Measurements from ENCODE around the gene ALOX5.

Gene ALOX5

GRCh38 chr10:45425621-45426563 lies 51.9 kb downstream of the ALOX5 start:
- no peak for DNase-seq

- no peak for DNase-seq
Observed at GRCh38 chr10:45427262-45427969, 53.4 kb downstream of the ALOX5 start.

- no peak for DNase-seq
Observed at GRCh38 chr10:45427970-45428366, 54.0 kb downstream of the ALOX5 start.

- DNase-seq: no peak
Observed at GRCh38 chr10:45428611-45429510, 54.8 kb downstream of the ALOX5 start.

GRCh38 chr10:45429790-45430189 lies 55.8 kb downstream of the ALOX5 start:
- DNase-seq: no peak

GRCh38 chr10:45432113-45432512 lies 58.1 kb downstream of the ALOX5 start:
- no peak for DNase-seq

- no peak for DNase-seq
Observed at GRCh38 chr10:45432700-45433472, 58.9 kb downstream of the ALOX5 start.

- DNase-seq: no peak
Observed at GRCh38 chr10:45433716-45434469, 59.9 kb downstream of the ALOX5 start.

- no peak for DNase-seq
Observed at GRCh38 chr10:45437587-45438465, 63.8 kb downstream of the ALOX5 start.

- DNase-seq: no peak
Observed at GRCh38 chr10:45438466-45439090, 64.6 kb downstream of the ALOX5 start.

- DNase-seq: no peak
Observed at GRCh38 chr10:45439365-45439764, 65.3 kb downstream of the ALOX5 start.

GRCh38 chr10:45439873-45440272 lies 65.9 kb downstream of the ALOX5 start:
- DNase-seq: no peak

- DNase-seq: no peak
Observed at GRCh38 chr10:45440511-45441062, 66.6 kb downstream of the ALOX5 start.

- no peak for DNase-seq
Observed at GRCh38 chr10:45441239-45442190, 67.5 kb downstream of the ALOX5 start.

- no peak for DNase-seq
Observed at GRCh38 chr10:45442251-45442650, 68.2 kb downstream of the ALOX5 start.

- DNase-seq: no peak
Observed at GRCh38 chr10:45442662-45443061, 68.6 kb downstream of the ALOX5 start.

- no peak for DNase-seq
Observed at GRCh38 chr10:45443101-45444009, 69.3 kb downstream of the ALOX5 start.

Data from activated gamma-delta T cell treated with Interleukin-2 at 50 U/mL for 16 hours (primary cell).